GM18526 (cell line): ENCODE results near the gene RPN2.
A peak's percentile ranks its signal among the peaks of the same experiment; 100 is the strongest.

Experiments
- POLR2A ChIP-seq: IDR thresholded peaks from 3 replicates; pipeline ENCODE4 v1.6.1; 2011; ENCODE audit not compliant: insufficient read length; ENCODE audit errors: extremely low read depth

The RPN2 gene

DNA sequence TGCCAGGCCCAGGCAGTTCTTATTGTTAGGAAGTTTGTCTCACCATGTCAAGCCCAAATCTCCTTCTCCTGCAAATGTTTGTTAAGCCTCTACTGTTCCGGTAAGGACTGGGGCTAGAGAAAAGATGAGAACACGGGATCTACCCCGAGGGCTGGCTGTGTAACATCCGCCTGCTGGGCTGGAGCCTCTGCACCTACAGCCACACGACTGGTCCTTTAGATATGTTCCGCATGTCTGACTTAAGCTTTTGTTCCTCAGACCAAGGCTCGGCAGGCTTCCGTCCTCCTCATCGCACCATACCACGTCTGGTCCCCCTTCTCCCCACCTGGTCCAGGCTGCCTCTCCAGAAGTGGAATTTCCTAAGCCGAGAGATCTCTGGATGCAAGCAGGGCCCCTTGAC is 79.9 kb downstream of the RPN2 start:
- no peak for TF ChIP-seq POLR2A

DNA sequence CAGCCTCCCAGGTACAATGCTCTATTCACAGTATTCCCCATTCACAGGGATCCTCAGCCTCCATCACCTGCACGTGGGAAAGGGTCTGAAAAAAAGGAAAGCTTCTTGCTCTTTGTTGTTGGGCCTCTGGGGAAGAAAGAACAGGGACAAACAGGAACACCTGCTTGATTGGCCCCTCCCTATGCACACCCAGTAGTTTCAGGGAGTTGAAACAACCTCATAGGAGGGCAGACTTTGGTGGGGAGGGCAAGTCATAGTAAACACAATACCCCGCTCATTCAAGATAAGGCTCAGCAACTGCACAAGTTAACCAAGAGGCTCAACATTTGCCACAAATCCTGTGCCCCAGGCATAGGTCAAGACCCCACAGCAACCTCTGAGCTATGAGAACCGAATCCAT is 80.7 kb downstream of the RPN2 start:
- TF ChIP-seq POLR2A: no peak

DNA sequence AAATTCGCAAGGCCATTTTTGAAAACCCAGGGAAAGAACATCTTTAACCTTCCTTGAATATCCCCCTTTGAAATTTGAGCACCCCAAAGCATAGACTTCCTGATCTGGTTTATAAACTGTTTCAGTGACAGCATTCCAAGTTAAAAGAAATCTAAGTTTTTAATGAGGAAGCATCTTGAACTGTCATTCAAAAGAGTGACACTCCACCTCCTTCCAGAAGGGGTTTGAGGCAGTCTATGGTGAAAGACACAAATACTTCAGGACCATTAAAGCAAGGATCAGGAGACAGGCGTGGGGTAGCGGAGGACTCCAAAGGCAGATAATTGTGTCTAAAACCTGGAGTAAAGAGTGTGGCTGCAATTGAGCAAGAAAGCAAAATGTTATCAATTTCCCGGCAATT is 81.8 kb downstream of the RPN2 start:
- no peak for TF ChIP-seq POLR2A

DNA sequence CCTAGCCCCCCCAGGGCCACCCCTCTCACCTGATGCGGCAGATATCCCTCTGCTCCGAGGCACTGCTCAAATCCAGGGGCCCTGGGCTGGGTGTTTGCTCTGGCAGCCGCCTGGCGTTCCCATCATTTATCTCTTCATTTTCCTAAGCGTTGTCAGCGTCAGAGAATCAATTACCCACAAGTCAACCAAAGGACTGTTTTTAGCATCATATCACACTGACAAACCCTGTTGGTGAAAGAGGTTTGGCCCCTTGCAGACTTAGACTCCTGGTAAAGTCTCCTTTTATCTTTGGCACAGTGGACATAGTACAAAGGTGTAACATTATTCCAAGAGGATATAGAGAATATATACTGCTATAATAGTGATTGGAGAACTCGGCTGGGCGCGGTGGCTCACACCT is 82.6 kb downstream of the RPN2 start, which contains the start of gene GHRH:
GHRH (minus strand) TSS at position 101 of the 400 bp plus-strand sequence. CDS start 4,925 bp downstream, outside the sequence.
- no peak for TF ChIP-seq POLR2A

DNA sequence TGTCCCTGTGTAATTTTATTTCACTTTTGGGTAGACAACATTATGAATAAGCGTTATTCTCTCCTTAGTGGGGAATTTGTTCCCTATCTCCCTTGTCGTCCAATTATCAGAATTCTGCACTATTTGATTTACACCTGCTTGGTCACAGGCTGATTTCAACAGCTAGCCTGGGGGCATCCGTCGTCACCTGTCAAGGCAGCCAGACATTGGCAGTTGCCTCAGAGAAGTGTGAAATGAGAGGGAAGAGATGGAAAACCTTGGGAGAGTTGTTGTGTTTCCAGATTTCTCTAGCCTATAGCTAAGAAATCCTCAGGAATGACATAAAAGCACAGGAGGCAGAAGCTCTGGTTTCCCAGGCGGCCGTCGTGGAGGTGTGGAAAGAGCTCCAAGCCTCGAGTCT is 83.4 kb downstream of the RPN2 start:
- no peak for TF ChIP-seq POLR2A

DNA sequence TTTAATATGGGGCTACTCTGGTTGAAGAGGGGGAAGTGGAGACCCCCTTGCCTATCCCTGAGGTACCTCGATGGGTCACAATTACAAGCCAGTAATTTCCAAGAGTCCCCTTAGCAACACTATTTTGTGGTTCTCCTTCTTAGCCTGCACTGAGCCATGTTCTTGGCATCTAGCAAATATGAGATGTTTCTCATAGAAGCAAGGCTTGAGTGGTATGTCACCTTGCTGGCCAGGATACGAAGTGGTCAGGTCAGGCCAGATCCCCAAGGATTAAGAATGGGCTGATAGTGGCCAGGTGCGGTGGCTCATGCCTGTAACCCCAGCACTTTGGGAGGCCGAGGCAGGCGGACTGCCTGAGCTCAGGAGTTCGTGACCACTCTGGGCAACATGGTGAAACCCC is 84.6 kb downstream of the RPN2 start:
- no peak for TF ChIP-seq POLR2A

DNA sequence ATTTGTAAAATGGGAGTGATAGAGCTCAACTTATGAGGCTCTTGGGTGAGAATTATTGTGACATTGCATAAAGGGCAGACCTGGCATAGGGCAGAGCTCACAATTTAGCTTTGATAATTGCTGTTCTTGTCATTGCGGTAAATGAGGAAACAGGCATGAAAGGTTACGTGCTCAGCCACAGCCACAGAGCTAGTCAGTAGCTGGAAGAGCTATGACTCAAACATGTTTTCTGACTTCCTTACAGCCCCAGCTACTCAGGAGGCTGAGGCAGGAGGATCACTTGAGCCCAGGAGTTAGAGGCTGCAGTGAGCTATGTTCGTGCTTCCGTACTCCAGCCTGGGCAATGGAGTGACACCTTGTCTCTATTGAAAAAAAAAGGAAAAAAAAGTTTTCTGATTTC is 86.0 kb downstream of the RPN2 start:
- TF ChIP-seq POLR2A: no peak

DNA sequence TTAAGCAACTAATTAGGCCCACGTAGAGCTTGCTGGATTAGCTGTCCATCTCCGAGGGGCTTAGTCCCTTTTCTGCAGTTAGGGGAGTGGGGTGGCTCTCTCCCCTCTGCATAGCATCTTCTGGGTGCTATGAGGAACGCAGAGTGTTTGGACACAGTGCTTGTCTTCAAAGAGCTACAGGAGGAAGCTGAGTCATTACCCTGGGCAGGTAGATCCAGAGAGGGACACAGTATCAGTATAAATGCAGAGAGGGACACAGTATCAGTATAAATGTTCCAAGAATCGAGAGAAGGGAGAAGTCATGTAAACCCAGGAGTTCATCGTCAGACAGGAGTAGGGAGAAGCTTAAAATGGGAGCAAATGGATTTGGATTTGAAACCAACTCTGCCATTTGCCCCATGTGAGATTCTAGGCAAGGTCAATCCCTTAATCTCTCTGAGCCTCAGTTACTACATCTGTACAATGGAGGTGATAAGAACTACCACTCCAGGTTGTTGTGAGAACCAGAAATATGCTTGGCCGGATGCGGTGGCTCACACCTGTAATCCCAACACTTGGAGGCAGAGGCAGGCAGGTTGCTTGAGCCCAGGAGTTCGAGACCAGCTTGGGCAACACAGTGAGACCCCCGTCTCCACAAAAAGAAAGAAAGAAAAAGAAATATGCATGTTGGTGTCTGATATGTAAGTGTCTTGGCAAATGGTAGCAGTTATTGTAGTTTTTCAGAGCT is 88.0 kb downstream of the RPN2 start:
- no peak for TF ChIP-seq POLR2A

DNA sequence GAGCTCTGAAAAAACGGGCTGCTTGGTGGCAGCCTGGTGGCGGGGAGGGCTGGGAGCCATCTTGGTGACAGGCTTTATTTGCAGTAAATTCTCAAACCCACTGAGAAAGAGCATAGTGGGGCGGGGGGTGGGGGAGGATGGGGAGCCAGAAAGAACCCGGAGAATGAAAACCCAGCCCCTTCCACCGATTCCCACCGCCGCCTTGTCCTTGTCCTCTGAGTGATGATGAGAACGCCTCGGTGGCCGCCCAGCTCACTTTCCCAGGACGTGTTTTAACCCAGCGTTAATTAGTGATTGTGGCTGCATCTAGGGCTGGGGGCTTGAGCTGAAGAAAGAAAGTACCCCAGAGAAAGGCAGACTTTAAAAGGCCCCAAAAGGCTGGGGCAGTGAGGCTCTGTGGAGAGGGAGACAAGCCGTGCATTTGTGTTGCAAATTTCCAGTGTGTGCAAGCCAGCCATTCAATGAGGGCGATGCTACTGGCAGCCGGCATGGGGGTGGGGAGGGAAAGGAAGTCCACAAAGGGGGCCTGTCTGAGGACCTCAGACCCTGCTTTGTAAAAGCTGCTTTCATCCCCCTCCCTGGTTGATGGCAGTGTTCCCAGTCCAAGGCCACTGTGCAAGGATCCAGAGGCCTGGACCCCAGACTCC is 88.7 kb downstream of the RPN2 start:
- no peak for TF ChIP-seq POLR2A

DNA sequence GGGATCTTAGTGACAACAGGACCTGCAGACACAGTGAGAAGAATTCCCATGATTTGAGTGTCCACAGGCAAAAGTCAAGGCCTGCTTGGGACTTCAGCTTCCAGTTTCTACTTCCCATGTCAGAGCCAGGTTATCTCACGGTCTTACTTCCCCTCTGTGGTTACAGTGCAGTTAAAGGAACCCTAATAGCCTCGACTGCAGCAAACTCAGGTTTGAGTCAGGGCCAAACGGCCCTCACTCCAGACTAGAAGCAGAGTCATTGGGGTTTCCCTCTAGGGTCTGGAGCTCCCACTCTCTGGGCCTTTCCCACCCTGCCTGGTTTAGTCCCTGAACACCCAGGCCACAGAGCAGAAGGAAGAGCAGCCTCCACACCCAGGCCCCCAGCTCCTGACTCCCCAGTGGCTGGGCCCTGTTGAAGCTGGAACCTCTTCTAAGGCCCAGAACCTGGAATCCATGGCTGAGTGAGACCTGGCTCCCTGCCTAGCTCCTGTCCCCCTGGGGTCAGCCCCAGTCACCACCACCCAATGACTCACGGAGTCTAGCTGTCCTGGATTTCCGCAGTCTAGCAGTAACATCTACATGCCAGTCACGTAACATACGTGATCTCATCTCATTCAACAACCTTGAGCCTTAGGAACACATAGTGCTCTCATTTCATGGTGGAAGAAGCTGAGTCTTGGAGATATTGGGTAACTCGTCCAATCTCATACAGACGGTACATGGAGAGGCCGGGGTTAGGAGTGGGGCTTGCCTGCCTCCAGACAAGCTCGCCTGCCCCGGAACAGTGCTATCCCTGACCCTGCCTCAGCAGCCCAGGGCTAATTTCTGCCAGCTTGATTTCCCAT is 91.7 kb downstream of the RPN2 start:
- TF ChIP-seq POLR2A: no peak

DNA sequence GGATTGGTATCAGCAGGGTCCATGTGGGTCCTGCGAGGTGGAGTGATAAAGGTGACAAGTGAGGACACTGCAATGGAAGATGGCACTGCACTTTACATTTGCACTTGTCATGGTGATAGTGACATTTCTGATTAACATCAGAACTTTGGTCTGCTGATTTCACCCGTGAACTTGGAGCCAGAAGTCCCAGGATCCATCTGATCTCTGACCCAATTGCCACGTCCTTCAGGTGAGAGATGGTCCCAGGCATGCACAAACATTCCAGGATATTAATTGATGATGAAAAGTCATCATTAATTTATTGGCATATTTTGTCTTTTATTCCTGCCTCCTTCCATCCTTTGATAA is 92.3 kb downstream of the RPN2 start:
- TF ChIP-seq POLR2A: no peak

DNA sequence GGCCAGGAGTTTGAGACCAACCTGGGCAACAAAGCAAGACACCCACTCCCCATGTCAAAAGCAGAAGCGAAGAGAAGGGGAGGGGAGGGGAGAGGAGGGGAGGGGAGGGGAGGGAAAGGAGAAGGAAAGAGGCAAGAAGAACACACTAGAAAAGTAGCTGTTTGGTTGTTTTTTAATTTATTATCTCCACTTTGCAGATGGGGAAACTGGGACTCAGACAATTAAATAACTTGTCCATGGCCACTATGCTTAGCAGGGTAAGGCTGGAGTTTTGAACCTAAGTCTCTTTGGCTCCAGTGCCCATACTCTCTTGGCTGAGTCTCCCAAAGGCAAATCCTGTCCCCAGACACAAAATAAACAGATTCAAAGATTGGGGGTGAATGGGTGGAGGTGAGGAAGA is 94.9 kb downstream of the RPN2 start:
- TF ChIP-seq POLR2A: no peak

DNA sequence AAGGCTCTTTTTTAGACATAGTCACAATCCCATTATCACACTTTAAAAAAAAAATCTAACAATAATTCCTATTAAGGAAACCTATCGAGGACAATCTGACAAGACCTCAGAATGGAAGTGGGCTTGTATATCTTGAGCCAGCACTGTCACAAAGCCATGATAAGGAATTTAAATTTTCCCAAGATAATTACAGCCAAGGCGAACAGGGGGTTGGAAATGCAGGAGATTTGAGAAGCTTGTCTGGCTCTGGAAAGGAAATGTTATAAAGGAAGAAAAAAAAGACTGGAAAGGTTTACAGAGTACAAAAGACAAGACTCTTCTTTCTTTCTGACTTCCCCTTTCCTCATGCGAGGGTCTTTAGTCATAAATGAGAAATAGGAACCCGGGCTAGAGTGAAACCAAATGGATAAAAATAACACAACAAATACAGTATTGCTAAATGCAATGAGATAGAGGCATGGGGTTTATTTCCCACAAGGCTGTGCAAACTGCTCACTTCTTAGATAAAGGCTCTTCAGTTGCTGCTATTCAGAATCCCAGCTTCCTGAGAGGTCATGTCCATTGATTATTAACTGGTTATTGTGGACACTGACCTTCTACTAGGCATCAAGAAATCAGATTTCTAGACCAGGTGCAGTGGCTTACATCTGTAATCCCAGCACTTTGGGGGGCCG is 95.9 kb downstream of the RPN2 start:
- no peak for TF ChIP-seq POLR2A

DNA sequence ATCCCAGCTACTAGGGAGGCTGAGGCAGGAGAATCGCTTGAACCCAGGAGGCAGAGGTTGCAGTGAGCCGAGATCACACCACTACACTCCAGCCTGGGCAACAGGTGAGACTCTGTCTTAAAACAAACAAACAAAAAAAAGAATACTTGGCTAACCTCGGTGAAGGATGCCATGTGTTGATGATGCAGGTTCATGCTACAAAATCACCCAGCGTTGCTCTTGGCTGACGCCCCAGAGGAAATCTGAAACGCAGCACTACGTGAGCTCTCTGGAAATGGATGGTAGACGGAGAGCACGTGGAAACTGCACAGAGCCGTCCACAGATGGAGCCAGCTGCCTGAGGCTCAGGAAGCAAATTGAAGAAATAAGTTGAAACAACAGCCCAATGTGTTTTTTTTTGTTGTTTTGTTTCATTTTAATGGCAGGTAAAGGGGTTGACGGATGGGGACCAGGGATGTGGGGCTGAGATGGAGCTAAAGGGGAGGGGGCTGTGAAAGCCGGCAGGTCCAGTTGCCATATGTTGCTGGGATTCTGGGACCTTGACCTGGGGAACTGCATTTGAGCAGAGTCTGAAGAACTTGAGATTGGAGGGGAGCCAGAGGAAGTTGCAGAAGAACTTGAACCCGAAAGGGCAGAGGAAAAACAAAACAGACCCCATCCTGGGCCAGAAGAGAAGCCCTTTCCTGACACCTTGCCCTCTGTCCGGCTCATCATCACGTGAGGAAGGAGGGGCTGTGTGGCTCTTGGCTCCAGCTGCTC is 97.5 kb downstream of the RPN2 start:
- no peak for TF ChIP-seq POLR2A

DNA sequence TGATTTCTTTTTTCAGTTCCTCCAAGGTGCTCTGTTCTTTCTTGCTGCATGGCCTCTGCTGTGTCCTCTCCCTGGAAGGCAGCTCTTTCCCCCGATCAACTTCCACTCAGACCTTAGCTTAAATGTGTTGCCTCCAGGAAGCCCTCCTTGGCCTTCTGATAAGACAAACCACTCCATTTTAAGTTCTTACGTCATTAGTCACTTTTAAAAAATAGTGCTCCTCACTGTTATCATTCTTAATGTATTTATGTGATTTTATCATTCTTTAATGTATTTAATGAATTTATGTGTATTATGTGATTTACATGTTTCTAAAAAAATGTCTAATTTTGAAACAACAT is 98.1 kb downstream of the RPN2 start:
- TF ChIP-seq POLR2A: peak; percentile 35
